DMS114 treated with DMSO at 0.1 percent for 48 hours (cell line): ENCODE measurements around the gene TMEM143.
"Not testable (repeated sequence)": the region's sequence is repeated elsewhere in the genome, so short reads cannot be mapped to it uniquely, and the experiment has no call there.

ENCODE experiments used
- DNase-seq: peaks from one replicate; lab custom pipeline; 2025; ENCODE audit not compliant: unreplicated experiment; lab: John Stamatoyannopoulos, UW

TMEM143 gene

GRCh38 chr19:48332351-48332661 is 31.4 kb downstream of the TMEM143 start:
- DNase-seq, result no peak

DNA sequence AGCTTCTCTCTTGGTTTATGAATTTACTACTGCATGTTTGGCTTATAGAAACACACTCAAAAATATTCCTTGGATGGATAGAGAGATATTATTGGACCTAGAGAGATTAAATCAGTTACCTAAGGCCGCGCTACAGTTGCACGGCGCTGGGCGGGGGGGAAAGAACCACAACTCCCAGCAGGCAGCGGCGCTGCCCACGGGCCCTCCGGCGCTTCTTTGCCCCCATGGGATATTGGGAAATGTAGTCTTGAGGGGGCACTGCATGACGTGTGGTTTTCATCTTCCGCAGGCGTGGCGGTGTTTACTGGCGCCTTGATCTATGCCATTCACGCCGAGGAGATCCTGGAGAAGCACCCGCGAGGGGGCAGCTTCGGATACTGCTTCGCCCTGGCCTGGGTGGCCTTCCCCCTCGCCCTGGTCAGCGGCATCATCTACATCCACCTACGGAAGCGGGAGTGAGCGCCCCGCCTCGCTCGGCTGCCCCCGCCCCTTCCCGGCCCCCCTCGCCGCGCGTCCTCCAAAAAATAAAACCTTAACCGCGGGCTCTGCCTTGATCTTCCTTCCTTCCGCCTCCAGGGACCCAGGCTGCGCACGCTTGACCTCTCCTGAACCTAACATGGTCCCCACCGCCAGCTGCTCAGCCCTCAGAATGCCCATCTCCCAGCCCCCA is 33.6 kb downstream of the TMEM143 start:
- no peak for DNase-seq

DNA sequence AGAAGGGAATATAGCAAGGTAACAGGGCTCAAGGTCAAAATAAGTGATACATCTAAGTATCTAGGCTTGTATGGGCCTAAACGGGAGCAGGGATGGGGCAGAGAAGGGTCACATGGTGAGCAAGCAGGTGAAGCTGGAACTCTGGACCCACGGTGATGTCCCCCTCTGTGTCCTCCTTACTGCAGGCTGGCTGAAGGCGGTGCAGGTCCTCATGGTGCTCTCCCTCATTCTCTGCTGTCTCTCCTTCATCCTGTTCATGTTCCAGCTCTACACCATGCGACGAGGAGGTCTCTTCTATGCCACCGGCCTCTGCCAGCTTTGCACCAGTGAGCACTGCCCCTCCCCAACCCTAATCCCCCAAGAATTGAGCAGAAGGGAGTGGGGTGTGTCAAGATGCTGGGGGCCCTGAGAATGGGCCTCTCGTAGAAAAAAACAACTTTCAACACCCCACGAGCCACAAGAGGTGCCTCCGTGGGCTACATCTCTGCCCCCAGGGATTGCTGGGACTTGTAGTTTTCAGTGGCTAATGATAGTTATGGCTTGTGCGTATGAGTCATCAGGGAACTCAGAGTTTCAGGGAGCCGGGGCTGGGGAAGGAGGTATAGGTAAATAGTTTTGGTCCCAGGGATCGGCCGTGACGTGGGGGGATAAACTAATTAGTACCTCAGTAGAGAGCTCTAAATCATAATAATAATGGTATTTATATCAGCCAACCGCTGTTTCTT is 34.4 kb downstream of the TMEM143 start:
- no peak for DNase-seq

- DNase-seq, result peak; percentile 66
These were observed 38.4 kb downstream of the TMEM143 start, which contains the start of gene EMP3 for GRCh38 chr19:48325265-48325910. Gene EMP3, plus strand, starts transcription at chr19:48325552. Its CDS starts 1,293 bp downstream, at chr19:48326845.

DNA sequence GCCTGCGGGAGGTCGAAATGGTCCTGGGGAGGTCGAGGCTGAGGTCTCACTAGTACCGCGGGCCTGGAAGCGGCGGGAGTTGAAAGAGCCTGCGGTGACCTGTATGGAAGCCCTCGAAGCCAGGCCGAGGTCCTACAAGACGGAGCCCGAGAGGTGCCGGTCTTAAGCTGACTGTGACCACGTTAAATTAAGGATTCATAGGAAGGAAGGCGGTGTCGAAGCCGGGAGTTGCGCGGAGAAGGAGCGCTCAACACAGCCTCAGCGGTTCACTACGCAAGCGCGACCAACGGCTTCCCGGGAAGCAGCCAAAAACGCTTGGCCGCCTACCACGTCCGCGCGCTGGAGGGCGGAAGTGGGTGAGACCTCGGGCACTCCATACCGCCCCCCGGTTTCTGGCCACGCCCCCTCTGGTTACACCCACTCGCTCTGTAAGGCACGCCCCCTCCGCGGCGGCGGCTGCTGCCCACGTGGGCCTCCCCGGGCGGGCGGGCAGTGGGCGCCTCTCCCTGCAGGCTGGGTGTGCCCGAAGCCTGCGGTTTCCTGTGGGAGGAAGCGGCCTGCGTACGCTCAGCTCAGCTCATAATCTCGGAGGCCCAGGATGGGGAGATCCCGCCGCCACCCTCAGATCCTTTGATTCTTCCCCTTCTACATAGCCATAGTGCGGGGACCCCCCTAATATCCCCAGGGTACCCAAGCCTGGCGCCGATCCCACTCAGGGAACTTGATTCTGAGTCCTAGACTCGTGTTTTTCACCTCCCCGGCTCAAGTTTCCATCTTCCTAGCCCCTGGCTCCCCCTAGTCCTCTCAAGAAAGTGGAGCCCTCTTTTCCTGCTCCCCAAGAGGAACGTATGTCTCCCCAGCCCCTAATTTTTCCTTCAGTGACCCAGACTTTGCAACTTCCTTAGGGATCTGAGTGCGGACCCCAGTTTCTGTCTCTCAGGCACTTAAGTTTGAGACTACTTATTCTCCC is 41.8 kb downstream of the TMEM143 start:
- peak; percentile 76 for DNase-seq

DNA sequence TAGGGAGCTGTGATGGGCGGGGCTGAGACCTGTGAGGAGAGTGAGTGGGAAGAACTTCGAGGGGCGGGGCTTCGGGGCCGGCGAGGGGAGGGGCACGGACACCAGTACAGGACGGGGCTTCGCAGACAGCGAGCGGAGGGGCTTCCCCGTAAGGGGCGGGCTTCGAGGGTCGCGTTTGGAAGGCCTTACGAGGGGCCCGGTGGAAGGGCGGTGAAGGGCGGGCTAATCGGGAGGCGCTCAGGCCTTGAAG is 42.4 kb downstream of the TMEM143 start:
- DNase-seq, result peak; percentile 90

- DNase-seq, result peak; percentile 13
These were observed 43.8 kb downstream of the TMEM143 start for GRCh38 chr19:48319647-48320541.

DNA sequence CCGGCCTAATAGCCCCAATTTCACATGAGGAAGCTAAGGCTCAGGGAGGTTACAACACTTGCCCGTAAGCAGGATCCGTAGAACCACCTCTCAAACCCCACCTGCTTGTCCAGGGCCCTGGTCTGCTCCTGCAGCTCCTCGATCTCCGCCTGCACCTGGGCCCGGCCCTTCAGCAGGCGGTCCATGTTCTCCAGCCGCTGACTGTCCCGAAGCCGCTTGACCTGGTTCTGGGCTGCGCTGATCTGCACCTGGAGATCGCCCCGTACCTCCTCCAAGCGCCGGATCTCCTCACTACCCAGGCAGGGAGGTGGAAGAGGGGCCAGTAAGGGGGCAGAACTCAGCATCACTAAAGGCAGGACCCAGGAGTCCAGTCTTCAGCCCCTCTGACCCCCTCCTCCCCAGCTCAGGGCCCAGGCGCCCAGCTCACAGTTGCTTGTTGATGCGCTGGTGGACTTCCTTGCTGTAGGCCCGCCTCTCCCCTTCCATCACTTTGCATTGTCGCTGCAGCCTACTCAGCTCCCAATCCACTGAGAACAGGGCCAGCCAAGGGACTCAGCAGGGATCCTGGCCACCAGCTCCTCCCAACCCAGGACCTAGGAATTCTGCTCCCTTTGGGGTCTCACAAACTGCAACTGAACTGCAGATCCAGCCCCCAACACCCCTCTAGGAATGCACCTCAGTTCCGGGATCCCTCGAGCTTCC is 45.3 kb downstream of the TMEM143 start:
- DNase-seq, result no peak

DNA sequence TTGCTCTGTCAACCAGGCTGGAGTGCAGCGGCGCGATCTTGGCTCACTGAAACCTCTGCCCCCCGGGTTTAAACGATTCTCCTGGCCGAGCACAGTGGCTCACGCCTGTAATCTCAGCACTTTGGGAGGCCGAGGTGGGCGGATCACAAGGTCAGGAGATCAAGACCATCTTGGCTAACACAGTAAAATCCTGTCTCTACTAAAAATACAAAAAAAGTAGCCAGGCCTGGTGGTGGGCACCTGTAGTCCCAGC is 46.1 kb downstream of the TMEM143 start:
- not testable (repeated sequence) for DNase-seq

DNA sequence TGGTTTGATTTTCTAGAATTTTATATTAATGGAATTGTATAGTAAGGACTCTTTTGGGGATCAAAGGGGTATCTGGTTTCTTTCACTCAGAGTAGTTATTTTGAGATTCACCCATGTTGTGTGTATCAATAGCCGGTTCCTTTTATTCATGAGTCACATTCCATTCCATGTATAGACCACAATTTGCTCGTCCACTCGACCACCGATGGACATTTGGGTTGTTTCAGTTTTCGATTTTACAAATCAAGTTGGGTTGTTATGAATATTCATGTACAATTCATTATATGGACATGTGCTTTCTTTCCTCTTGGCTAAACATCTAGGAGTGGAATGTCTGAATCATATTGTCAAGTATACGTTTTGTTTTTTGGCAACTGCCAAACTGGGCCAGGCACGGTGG is 48.0 kb downstream of the TMEM143 start:
- no peak for DNase-seq

DNA sequence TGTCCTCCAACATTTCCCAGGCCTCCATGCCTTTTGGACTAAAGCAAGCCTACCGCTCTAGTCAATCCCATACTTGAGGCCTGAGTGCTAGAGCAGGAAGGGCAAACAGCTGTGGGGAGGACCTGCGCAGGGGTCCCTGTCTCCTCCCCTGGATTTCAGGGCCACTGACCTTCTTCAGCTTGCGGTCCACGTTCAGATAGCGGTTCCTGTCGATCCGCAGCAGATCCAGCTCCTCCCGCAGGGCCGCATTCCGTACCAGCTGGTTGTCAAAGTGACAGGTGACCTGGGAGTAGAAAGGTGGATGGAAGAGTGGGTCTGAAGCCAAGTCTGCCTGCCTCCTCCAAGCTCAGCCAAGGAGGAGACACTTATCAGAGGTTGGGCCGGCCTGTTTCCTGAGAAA is 52.4 kb downstream of the TMEM143 start:
- no peak for DNase-seq

- DNase-seq, result no peak
These were observed 53.5 kb downstream of the TMEM143 start for GRCh38 chr19:48310227-48310626.

DNA sequence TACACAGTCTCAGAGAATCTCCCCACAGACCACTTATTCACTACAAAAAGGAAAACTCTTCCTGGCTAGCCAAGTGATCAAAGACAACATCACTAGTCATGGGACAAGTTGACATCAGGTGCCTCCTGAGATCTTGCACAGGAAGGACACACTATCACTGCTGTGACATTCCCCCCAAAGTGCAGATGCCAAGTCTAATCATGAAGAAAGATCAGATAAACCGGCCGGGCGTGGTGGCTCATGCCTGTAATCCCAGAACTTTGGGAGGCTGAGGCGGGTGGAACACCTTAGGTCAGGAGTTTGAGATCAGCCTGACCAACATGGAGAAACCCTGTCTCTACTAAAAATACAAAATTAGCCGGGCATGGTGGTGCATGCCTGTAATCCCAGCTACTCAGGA is 54.0 kb downstream of the TMEM143 start:
- not testable (repeated sequence) for DNase-seq

DNA sequence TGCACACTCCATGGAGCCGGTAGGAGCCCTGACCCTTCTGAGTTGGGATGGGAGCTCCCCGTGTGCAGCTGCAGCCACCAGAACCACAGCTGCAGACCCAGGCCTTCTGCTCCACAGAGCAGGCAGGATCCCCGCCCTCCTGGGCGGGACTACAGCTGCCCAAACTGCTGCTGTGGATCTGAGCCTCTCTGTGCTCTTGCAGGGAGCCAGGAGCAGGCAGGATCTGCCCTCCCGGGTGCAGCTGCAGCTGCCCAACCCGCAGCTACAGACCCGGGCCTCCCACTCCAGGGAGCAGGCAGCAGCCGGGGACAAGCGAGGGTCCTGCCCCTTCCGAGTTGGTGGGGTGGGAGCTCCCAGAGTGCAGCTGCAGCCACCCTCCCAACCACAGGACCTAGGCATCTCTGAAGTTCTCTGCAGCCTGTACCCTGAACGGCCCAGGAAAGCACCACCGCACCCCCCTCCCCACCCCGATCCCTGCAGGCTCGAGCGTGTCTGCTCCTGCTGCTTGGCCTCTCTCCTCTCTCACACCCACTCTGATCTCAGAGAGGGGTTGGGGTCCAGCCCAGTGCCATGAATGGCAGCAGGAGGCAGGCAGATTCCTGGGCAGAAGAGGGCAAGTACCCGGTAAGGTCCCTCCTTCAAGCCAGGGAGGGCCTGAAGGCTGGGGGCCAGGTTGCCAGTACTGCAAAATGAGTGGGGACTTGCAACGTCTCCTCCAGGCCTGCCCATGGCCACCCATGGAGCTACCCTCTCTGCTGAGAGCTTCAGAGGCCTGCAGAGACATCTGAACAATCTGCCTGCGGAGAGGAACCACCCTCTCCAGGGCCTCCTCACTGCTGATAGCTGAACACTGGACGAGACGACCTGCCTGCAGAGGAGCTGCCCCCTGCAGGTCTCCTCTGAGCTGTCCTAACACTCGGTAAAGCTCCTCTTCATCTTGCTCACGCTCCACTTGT is 54.8 kb downstream of the TMEM143 start:
- DNase-seq, result no peak

DNA sequence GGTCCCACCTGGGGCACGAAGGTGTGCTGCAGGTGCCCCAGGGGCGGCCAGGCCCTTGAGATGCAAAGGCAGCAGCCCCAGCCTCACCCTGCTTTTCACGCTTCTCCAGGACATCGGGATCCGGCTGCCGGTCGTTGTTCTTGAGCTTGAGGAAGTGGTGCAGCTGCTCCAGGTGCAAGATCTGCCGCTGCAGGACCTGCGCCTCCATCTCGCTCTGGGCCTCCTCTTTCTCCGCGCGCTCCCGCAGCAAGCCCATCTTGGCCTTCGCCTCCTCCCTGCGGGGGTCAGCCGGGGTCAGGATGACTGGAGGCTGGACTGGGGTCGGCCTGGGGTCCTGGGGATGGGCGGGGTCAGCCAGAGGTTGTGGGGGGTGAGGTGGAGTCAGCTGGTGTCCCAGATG is 59.9 kb downstream of the TMEM143 start:
- no peak for DNase-seq

DNA sequence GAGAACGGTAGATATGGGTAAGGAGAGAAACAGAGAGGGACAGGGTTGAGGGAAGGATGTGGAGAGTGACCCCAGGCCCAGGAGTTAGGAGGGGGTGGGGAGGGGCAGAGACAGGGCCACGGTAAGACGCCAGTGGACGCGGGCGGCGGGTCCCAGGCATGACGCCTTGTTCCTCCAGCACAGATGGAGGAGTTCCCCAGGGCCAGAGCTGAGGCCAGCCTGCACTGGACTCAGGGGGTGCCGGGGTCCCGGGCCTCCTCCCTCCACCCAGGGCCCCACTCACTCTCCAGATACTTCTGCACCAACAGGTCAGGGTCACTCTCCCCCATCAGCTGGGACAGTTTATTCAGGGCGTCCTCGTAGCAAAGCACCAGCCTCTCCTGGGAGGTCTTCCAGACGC is 60.4 kb downstream of the TMEM143 start:
- DNase-seq, result no peak

- no peak for DNase-seq
These were observed 61.2 kb downstream of the TMEM143 start for GRCh38 chr19:48302600-48302959.

- no peak for DNase-seq
These were observed 61.7 kb downstream of the TMEM143 start for GRCh38 chr19:48301886-48302599.
